ENCODE results near the gene ADAMTSL3.

DNA sequence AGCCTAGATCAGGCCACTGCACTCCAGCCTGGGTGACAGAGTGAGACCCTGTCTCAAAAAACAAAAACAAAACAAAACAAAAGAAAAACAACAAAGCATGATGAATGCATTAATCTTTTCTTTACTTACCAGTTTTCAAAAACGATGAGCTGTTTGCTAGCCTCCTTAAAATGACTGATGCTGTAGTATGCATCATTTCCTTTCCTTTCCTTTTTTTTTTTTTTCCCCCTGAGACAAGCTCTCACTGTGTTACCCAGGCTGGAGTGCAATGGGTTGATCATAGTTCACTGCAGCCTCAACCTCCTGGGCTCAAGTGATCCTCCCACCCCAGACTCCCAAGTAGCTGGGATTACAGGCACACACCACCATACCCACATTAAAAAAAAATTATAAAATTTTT is 202.0 kb downstream of the ADAMTSL3 start:
- TF ChIP-seq POLR2AphosphoS5 (IDR thresholded peaks at IDR 0.05) (no peak), POLR2A (IDR thresholded peaks at IDR 0.05) (no peak), EP300 (IDR thresholded peaks at IDR 0.05; ENCODE audit: low read depth) (no peak)
- TF ChIP-seq, protein P1, sequence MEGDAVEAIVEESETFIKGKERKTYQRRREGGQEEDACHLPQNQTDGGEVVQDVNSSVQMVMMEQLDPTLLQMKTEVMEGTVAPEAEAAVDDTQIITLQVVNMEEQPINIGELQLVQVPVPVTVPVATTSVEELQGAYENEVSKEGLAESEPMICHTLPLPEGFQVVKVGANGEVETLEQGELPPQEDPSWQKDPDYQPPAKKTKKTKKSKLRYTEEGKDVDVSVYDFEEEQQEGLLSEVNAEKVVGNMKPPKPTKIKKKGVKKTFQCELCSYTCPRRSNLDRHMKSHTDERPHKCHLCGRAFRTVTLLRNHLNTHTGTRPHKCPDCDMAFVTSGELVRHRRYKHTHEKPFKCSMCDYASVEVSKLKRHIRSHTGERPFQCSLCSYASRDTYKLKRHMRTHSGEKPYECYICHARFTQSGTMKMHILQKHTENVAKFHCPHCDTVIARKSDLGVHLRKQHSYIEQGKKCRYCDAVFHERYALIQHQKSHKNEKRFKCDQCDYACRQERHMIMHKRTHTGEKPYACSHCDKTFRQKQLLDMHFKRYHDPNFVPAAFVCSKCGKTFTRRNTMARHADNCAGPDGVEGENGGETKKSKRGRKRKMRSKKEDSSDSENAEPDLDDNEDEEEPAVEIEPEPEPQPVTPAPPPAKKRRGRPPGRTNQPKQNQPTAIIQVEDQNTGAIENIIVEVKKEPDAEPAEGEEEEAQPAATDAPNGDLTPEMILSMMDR (IDR thresholded peaks at IDR 0.05), result no peak

All from transverse colon (tissue), 4 donors.